Upper lobe of right lung (tissue), 1 donor: ENCODE measurements around the gene STIL. TPM values are rescaled to one million over a fixed set of nuclear protein-coding genes. Genes with fewer than 3 reads are reported as not detected.
A peak's percentile ranks its signal among the peaks of the same experiment; 100 is the strongest.

Experiments used
- ATAC-seq: fragments of 200-7000 bp; cut with Tn5 transposase; one replicate; pipeline ENCODE4 v1.9.1; 2020; ENCODE audit warnings: mild to moderate bottlenecking, moderate library complexity
- DNase-seq: peaks from one replicate; pipeline ENCODE4 v3.0.0-alpha.2; 2020
- H3K27ac ChIP-seq: fragments of 200-600 bp; one replicate; pipeline ENCODE4 v1.8.0; 2022
- H3K27me3 ChIP-seq: fragments of 200-600 bp; one replicate; pipeline ENCODE4 v1.8.0; 2022; ENCODE audit warnings: mild to moderate bottlenecking
- H3K36me3 ChIP-seq: fragments of 200-600 bp; one replicate; pipeline ENCODE4 v1.8.0; 2022
- H3K4me1 ChIP-seq: fragments of 200-600 bp; one replicate; pipeline ENCODE4 v1.8.0; 2022
- H3K4me3 ChIP-seq: fragments of 200-600 bp; one replicate; pipeline ENCODE4 v1.8.0; 2022; ENCODE audit warnings: mild to moderate bottlenecking
- H3K9me3 ChIP-seq: fragments of 200-600 bp; one replicate; pipeline ENCODE4 v1.8.0; 2022
- intact Hi-C: fragments of 100-400 bp; cut with DNase I; formaldehyde crosslinking; loops from one replicate; pipeline ENCODE4 v1.11.0; 2022
- total RNA-seq: library from RNA; stranded (reverse); fragmentation: NEBNext Ultra II Directional; extraction: Animal tissue kit (Norgen Biotek cat#: 25700); gene quantifications from one replicate; pipeline ENCODE4 v1.2.1, GENCODE V29; 2021
- TF ChIP-seq, protein P1 (sequence below): fragments of 200-600 bp; IDR thresholded peaks from one replicate; pipeline ENCODE4 v1.8.0; 2022; ENCODE audit warnings: antibody characterized with exemption
- donor health status: DM: no; HTN: yes; CAD: no; lungs with severe emphysema.

STIL gene
- total RNA-seq, 1 donor from 2014 or later = 1.7 TPM

GRCh38 chr1:47211796-47212269 is 102.1 kb downstream of the STIL start:
- intact Hi-C loops = no loop called here
- peak; percentile 76 for ATAC-seq
- DNase-seq = no peak
- no peaks in the 10 kb centered on the region for H3K9me3 ChIP-seq
- H3K4me3 ChIP-seq = no peak overlapping the region
- TF ChIP-seq, protein P1, sequence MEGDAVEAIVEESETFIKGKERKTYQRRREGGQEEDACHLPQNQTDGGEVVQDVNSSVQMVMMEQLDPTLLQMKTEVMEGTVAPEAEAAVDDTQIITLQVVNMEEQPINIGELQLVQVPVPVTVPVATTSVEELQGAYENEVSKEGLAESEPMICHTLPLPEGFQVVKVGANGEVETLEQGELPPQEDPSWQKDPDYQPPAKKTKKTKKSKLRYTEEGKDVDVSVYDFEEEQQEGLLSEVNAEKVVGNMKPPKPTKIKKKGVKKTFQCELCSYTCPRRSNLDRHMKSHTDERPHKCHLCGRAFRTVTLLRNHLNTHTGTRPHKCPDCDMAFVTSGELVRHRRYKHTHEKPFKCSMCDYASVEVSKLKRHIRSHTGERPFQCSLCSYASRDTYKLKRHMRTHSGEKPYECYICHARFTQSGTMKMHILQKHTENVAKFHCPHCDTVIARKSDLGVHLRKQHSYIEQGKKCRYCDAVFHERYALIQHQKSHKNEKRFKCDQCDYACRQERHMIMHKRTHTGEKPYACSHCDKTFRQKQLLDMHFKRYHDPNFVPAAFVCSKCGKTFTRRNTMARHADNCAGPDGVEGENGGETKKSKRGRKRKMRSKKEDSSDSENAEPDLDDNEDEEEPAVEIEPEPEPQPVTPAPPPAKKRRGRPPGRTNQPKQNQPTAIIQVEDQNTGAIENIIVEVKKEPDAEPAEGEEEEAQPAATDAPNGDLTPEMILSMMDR = no peak
- H3K27me3 ChIP-seq = no peaks in the 10 kb centered on the region
- H3K4me1 ChIP-seq = peaks cover 9% of the 10 kb centered on the region
- peak overlapping the region; percentile 66 for H3K27ac ChIP-seq
- H3K36me3 ChIP-seq = no peaks in the 10 kb centered on the region

DNA sequence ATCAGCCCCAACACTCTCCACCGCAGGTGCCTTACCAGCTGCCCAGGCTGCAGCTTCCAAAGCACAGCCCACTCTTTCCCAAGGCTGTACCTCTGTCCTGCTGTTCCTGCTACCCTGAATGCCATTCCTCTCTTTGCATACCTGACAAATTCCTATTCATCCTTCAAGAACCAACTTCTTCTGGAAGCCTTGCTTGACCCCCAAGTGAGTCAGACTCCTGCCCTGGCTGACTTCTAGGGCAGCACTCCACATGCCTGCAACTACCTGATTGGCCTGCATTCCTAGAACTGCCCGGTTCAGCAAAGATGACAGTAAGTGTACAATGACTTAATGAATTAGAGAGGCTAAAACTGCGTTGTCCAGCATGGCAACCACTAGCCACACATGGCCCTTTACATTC is 103.3 kb downstream of the STIL start:
- Histone ChIP-seq H3K27ac (no peak overlapping the region), H3K27me3 (no peaks in the 10 kb centered on the region), H3K36me3 (no peaks in the 10 kb centered on the region), H3K4me3 (no peak overlapping the region), H3K9me3 (no peaks in the 10 kb centered on the region), H3K4me1 (peaks cover 9% of the 10 kb centered on the region)
- DNase-seq = no peak
- intact Hi-C loops = no loop called here
- ATAC-seq = no peak
- TF ChIP-seq, protein P1 = no peak

DNA sequence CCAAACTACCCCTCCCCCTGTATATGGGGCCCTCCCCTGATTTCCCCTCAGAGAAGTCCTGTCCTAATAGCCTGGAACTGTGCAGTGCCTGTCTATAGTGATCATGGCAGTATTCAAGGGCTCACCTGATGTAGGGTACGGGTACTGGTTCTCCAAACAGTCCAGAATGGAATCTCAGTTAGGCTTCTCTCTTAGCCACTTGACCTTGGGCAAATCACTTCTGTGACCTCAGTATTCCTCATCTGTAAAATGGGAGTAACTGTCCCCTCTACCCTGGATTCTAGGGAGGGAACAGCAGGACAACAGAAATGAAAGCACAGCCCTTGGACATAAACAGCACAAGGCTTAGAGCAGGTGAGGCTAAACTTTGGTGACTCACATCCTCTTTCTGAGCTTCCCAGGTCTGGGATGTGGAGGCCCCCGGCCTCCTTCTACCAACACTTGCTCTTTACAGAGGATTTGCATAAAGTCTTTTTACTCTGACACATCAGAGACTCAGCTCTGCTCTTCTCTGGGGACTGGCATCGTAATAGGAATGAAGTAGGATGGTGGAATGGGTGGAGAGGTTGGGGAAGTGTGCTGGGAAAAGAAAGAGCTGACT is 104.1 kb downstream of the STIL start:
- peaks cover 9% of the 10 kb centered on the region for H3K4me1 ChIP-seq
- H3K36me3 ChIP-seq = no peaks in the 10 kb centered on the region
- H3K27me3 ChIP-seq = no peaks in the 10 kb centered on the region
- H3K27ac ChIP-seq = no peak overlapping the region
- intact Hi-C loops = no loop called here
- DNase-seq (no peak), ATAC-seq (no peak)
- no peaks in the 10 kb centered on the region for H3K9me3 ChIP-seq
- TF ChIP-seq, protein P1 = no peak
- H3K4me3 ChIP-seq = no peak overlapping the region

DNA sequence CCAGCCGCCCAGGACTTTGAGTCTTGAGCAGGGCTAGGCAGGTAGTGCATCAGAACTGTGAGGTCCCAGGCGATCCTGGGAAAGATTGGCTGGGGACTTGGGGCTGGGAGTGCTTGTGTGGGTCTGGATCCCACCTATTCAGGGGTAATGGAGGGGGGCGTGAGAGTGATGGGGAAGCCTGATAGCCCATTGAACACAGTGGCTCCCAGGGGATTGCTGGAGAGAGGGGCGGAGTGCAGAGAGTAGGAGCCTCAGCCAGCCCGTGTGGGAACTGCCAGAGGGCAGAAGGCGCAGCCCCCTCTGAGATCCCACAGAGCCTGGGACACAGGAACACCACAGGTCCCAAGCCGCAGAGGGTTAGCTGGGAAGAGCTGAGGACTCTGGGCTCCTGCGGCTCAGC is 104.9 kb downstream of the STIL start:
- intact Hi-C loops = no loop called here
- Histone ChIP-seq H3K36me3 (no peaks in the 10 kb centered on the region), H3K4me3 (no peak overlapping the region), H3K9me3 (no peaks in the 10 kb centered on the region), H3K27ac (no peak overlapping the region), H3K27me3 (no peaks in the 10 kb centered on the region), H3K4me1 (peaks cover 9% of the 10 kb centered on the region)
- TF ChIP-seq, protein P1 = no peak
- no peak for ATAC-seq
- DNase-seq = no peak

GRCh38 chr1:47208374-47208850 is 105.5 kb downstream of the STIL start:
- no peak overlapping the region for H3K4me3 ChIP-seq
- ATAC-seq (no peak), DNase-seq (peak; percentile 52)
- TF ChIP-seq, protein P1 = no peak
- H3K4me1 ChIP-seq = peaks cover 9% of the 10 kb centered on the region
- no peaks in the 10 kb centered on the region for H3K27me3 ChIP-seq
- no peak overlapping the region for H3K27ac ChIP-seq
- no peaks in the 10 kb centered on the region for H3K36me3 ChIP-seq
- no peaks in the 10 kb centered on the region for H3K9me3 ChIP-seq
- intact Hi-C loops = no loop called here
